ENCODE measurements around the gene OR6B1.
"Not testable (repeated sequence)": the region's sequence is repeated elsewhere in the genome, so short reads cannot be mapped to it uniquely, and the experiment has no call there.

The OR6B1 gene

DNA sequence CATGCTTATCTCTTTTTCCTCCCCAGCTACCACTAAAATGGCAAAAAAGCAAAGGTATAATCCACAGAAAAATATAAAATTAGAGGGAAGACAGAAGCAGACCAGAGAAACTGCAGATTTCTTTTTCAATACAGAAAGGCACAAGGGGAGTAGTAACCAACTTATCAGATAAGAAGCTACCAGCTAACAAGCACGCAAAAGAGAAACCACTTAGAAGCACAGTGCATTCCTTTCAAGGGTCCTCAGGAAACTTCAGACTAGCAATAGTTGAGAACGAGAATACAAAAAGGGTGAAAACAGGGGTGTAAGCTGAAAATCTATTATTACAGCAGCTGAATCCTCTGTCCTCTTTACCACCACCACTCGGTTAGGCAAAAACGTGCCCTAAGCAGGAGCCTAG, 38.8 kb downstream of the OR6B1 start:
- no peak for DNase-seq (ENCODE audit: low spot score)

DNA sequence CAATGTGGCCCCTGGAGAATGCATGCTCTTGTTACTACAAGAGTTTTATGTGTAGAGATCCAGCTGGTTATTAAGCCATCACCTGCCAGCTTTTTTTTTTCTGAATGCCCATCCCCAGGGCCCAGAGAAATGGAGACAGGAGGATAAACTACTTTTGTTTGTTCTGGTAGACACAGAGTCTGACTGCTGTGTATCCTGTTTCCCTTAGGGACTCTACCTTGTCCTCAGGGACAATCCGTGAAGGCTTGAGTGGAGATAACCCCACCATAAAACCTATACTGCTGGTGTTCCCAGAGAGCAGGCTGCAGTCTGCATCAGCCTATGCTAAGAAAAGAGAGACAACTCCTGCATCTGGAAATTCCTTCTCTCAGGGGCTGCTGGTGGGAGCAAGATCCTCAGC, 48.5 kb downstream of the OR6B1 start, which contains the start of gene OR2A5:
Gene OR2A5, plus strand, starts transcription at position 301 of the 400 bp plus-strand sequence. CDS start 1,454 bp downstream, outside the sequence.
- DNase-seq (ENCODE audit: low spot score) = no peak

DNA sequence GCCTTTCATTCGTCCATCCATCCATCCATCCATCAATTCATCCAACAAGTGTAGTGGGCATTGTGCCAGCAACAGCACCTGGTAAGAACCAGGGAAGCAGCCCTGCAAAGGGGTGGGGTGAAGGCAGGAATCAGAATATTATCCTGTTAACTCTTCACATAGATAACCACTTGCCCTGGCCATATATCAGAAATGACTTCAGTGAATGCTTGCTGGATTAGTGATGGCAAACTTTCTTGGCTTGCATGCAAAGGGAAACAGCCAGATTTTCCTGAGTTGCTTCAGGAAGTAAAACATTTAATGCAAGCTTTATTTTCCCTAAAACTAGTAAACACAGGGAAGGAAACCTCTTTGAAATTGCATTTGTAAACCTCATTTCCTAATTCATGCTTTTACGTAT, 49.4 kb downstream of the OR6B1 start:
- DNase-seq (ENCODE audit: low spot score) = no peak

DNA sequence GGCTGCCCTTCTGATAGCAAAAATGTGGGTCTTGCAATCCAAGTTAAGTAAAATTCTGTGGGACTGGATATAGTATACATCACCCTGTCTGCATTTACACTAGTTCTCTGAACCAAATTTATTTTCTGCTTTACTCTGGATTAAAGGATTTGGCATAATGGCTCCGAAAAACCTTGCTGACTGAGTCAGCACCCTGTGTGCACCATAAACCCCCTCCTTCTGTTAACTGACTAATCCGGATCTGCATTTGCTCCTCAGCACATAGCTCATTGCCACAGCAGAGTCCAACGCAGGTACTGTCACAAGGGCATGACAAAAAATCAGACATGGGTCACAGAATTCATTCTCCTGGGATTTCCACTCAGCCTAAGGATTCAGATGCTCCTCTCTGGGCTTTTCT, 50.0 kb downstream of the OR6B1 start:
- DNase-seq (ENCODE audit: low spot score) = peak; percentile 52

DNA sequence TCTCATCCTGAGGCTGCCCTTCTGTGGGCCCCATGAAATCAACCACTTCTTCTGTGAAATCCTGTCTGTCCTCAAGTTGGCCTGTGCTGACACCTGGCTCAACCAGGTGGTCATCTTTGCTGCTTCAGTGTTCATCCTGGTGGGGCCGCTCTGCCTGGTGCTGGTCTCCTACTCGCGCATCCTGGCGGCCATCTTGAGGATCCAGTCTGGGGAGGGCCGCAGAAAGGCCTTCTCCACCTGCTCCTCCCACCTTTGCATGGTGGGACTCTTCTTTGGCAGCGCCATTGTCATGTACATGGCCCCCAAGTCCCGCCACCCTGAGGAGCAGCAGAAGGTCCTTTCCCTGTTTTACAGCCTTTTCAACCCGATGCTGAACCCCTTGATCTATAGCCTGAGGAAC, 50.8 kb downstream of the OR6B1 start:
- DNase-seq (ENCODE audit: low spot score) = not testable (repeated sequence)

DNA sequence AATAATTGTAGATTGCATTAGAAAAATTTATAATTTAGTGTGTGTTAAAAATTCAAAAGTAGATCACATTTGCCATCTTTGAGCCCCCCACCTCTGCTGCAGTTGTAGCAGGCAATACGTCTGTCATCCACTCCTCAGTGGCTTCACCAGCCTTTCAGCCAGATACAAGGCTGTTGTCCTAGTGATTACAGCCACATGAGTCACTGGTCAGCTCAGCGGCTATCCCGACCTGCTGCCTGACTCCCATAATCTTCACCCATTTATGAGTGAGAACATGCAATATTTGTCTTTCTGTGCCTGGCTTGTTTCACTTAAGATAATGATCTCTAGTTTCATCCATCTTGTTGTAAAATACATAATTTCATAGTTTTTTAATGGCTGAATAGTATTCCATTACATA, 57.8 kb downstream of the OR6B1 start:
- peak; percentile 76 for DNase-seq (ENCODE audit: low spot score)

All from RKO (cell line).